Measurements from ENCODE around the gene TET1.
"Not testable (repeated sequence)": the region's sequence is repeated elsewhere in the genome, so short reads cannot be mapped to it uniquely, and the experiment has no call there.

TET1 gene

DNA sequence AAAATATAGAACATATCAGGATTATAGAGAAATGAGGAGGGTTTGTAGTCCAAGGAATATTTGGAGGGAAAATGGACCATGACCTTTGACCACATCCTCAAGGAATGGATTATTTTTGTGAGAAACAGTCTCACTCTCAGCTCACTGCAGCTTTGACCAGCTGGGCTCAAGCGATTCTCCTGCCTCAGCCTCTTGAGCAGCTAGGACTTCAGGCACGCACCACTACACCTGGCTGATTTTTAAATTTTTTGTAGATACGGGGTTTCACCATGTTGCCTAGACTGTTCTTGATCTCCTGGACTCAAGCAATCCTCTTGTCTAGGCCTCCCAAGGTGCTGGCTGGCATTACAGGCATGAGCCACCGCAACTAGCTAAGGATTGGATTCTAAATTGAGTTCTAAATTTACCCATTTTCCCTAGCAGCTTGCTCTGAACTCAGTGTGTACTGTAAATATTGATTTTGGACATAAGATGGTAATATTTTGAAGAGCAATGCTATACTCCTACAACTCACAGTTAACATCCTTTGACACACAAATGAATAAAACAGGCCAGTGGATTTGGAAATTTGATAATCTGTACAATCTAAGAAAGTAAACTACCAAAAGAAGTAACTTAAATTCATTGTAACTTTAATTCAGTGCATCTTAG is 73.8 kb downstream of the TET1 start:
- no peak for DNase-seq (ENCODE audit: low read depth)
- TF ChIP-seq, protein P1, sequence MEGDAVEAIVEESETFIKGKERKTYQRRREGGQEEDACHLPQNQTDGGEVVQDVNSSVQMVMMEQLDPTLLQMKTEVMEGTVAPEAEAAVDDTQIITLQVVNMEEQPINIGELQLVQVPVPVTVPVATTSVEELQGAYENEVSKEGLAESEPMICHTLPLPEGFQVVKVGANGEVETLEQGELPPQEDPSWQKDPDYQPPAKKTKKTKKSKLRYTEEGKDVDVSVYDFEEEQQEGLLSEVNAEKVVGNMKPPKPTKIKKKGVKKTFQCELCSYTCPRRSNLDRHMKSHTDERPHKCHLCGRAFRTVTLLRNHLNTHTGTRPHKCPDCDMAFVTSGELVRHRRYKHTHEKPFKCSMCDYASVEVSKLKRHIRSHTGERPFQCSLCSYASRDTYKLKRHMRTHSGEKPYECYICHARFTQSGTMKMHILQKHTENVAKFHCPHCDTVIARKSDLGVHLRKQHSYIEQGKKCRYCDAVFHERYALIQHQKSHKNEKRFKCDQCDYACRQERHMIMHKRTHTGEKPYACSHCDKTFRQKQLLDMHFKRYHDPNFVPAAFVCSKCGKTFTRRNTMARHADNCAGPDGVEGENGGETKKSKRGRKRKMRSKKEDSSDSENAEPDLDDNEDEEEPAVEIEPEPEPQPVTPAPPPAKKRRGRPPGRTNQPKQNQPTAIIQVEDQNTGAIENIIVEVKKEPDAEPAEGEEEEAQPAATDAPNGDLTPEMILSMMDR (conservative IDR thresholded peaks at IDR 0.05; ENCODE audit: low read length): no peak
- H3K4me3 ChIP-seq (ENCODE audit: low read length): no peak overlapping the region

DNA sequence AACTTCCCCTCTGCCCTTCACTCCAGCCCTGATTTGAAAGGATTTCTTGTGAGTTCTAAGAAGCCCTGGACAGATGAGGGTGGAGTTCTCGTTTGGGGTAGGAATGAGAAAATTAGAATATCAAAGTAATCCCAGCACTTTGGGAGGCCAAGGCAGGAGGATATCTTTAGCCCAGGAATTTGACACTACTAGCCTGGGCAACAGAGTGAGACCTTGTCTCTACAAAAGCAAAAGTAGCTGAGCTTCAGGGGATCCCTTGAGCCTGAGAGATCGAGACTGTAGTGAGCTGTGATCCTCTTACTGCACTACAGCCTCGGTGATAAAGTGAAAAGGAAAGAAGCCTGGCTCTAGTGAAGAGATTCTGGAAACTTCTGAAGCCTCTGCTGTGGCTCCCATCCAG is 76.2 kb downstream of the TET1 start:
- no peak overlapping the region for H3K4me3 ChIP-seq (ENCODE audit: low read length)
- DNase-seq (ENCODE audit: low read depth): no peak
- TF ChIP-seq, protein P1 (conservative IDR thresholded peaks at IDR 0.05; ENCODE audit: low read length): no peak

GRCh38 chr10:68643550-68643949 is 83.4 kb downstream of the TET1 start:
- H3K4me3 ChIP-seq (ENCODE audit: low read length); DNase-seq (ENCODE audit: low read depth): not testable (repeated sequence)

DNA sequence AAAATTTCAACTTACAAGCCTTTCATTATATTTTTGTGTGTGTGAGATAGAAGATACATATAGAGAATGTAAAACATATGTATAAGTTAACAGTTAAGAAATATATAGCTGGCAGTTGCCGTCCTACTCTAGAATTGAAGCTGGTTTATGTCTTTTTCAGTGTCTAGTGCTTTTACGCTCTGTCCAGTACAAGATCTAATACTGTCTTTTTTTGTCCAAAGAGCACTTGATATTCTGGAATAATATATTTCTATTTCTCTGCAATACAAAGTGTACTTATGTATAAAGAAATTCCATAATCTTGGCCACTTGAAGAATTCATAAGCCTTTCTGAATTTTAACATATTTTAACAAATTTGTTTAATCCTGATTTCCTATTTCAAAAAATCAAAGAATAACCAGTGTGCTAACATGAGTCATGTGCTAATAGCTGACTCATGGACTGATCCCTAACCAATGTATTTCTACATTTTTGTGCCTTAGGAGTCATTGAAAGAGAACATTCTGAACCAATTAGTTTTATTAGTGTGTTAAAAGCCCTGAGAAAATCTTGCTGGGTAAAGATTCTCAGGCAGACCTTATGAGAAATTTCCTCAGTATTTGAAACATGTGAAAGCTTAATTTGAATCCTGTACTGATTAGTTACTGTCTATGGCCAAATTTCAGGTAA is 87.7 kb downstream of the TET1 start:
- H3K4me3 ChIP-seq (ENCODE audit: low read length): no peak overlapping the region
- TF ChIP-seq, protein P1 (conservative IDR thresholded peaks at IDR 0.05; ENCODE audit: low read length): no peak
- DNase-seq (ENCODE audit: low read depth): peak; percentile 90

DNA sequence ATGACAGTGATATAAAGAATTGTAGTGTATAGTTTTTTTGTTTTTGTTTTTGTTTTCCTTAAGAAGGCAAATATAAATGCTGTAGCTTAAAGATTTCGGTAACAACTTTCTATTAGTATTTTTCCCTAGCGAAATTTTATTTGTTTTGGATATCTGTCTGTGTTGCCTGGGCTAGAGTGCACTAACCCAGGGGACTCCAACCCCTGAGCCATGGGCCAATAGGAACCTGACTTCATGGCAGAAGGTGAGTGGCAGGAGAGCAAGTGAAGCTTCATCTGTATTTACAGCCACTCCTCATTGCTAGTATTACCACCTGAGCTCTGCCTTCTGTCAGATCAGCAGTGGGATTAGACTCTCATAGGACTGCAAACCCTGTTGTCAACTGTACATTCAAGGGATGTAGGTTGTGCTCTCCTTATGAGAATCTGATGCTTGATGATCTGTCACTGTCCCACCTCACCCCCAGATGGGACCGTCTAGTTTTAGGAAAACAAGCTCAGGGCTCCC is 95.5 kb downstream of the TET1 start:
- TF ChIP-seq, protein P1 (conservative IDR thresholded peaks at IDR 0.05; ENCODE audit: low read length): no peak
- H3K4me3 ChIP-seq (ENCODE audit: low read length): no peak overlapping the region
- DNase-seq (ENCODE audit: low read depth): no peak

DNA sequence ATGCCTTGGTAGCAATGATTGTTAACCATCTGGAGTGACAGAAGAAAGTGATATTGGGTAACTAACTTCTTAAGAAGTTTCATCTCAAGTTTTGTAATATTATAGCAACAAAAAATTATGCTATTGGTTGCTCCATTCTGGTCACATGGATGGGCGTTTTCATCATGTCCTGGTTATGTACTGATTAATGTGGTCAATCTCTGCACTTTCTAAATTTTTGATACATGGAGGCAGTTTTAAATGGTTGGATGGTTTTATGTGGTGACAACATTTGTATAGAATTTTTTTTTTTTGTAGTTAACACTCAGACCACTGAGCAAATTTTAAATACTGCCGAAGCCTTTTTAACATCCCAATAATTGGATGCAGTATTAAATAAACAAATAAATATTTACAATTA is 105.7 kb downstream of the TET1 start:
- TF ChIP-seq, protein P1 (conservative IDR thresholded peaks at IDR 0.05; ENCODE audit: low read length): no peak
- DNase-seq (ENCODE audit: low read depth): peak; percentile 84
- H3K4me3 ChIP-seq (ENCODE audit: low read length): no peak overlapping the region

DNA sequence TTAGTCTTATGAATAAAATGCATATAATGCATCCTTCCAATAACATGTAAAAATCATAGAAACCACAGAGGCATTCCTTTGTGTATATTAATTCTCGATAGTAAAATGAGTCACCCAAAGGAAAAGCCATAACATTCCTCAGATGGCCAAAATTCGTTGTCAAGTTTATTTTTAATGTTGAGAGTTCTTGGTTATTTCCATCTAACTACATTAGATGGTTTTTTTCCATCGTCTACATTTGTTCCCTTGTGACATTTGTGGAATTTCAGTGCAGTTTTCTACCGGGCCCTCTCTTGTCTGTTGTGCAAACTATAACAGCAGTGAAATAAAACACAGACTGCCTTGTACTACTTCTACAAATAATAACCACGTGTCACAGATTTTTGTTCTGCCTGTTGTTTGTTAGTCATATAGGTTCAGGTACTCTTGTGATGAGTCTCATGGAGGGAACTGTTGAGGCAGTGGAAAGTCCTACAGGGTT is 106.2 kb downstream of the TET1 start:
- no peak overlapping the region for H3K4me3 ChIP-seq (ENCODE audit: low read length)
- peak; percentile 94 for DNase-seq (ENCODE audit: low read depth)
- TF ChIP-seq, protein P1 (conservative IDR thresholded peaks at IDR 0.05; ENCODE audit: low read length): no peak

Data from AG10803 (cell line).